NOMO-1 treated with DMSO at 0.1 percent for 48 hours (cell line): ENCODE results near the gene GALNT2.

Experiments used
- DNase-seq: peaks from one replicate; lab custom pipeline; 2025; ENCODE audit not compliant: unreplicated experiment; lab: John Stamatoyannopoulos, UW

The GALNT2 gene

GRCh38 chr1:230066466-230067404 is at the start of gene GALNT2:
TSS of gene GALNT2 (plus strand) at chr1:230067238. CDS start at chr1:230067281, 43 bp downstream.
- DNase-seq = peak; percentile 86

GRCh38 chr1:230020451-230020850 is 46.6 kb upstream of the GALNT2 start:
- no peak for DNase-seq

- no peak for DNase-seq
Measured at GRCh38 chr1:230022666-230023380, 44.2 kb upstream of the GALNT2 start.

GRCh38 chr1:230025686-230026085 is 41.4 kb upstream of the GALNT2 start:
- DNase-seq = no peak

GRCh38 chr1:230026139-230026538 is 40.9 kb upstream of the GALNT2 start:
- no peak for DNase-seq

GRCh38 chr1:230026572-230026971 is 40.5 kb upstream of the GALNT2 start:
- no peak for DNase-seq

GRCh38 chr1:230028602-230029223 is 38.3 kb upstream of the GALNT2 start:
- no peak for DNase-seq

- no peak for DNase-seq
Measured at GRCh38 chr1:230029244-230029941, 37.6 kb upstream of the GALNT2 start.

GRCh38 chr1:230030122-230030821 is 36.8 kb upstream of the GALNT2 start:
- DNase-seq = no peak

- DNase-seq = peak; percentile 86
Measured at GRCh38 chr1:230031131-230031530, 35.9 kb upstream of the GALNT2 start.

- DNase-seq = no peak
Measured at GRCh38 chr1:230032516-230033281, 34.3 kb upstream of the GALNT2 start.

- no peak for DNase-seq
Measured at GRCh38 chr1:230037261-230037660, 29.8 kb upstream of the GALNT2 start.

GRCh38 chr1:230040440-230040839 is 26.6 kb upstream of the GALNT2 start:
- no peak for DNase-seq

- DNase-seq = no peak
Measured at GRCh38 chr1:230043081-230043480, 24.0 kb upstream of the GALNT2 start.

GRCh38 chr1:230044729-230045128 is 22.3 kb upstream of the GALNT2 start:
- DNase-seq = no peak

- DNase-seq = no peak
Measured at GRCh38 chr1:230047114-230047865, 19.7 kb upstream of the GALNT2 start.

GRCh38 chr1:230048322-230048721 is 18.7 kb upstream of the GALNT2 start:
- DNase-seq = no peak

- no peak for DNase-seq
Measured at GRCh38 chr1:230048922-230049321, 18.1 kb upstream of the GALNT2 start.

- no peak for DNase-seq
Measured at GRCh38 chr1:230049731-230050130, 17.3 kb upstream of the GALNT2 start.
